AG10803 (cell line): Measurements from ENCODE around the gene CPEB4.

Source experiments
- DNase-seq: peaks from one replicate; pipeline ENCODE4 v3.0.0; 2010; ENCODE audit warnings: low read depth
- H3K4me3 ChIP-seq: 2 replicates; pipeline ENCODE4 v1.5.1; 2011; ENCODE audit warnings: mild to moderate bottlenecking, low read length, control low read depth
- TF ChIP-seq, protein P1 (sequence below): conservative IDR thresholded peaks from 2 replicates; pipeline ENCODE4 v1.5.1; 2011; ENCODE audit warnings: mild to moderate bottlenecking, low read length, control low read depth, inconsistent platforms

Gene CPEB4

DNA sequence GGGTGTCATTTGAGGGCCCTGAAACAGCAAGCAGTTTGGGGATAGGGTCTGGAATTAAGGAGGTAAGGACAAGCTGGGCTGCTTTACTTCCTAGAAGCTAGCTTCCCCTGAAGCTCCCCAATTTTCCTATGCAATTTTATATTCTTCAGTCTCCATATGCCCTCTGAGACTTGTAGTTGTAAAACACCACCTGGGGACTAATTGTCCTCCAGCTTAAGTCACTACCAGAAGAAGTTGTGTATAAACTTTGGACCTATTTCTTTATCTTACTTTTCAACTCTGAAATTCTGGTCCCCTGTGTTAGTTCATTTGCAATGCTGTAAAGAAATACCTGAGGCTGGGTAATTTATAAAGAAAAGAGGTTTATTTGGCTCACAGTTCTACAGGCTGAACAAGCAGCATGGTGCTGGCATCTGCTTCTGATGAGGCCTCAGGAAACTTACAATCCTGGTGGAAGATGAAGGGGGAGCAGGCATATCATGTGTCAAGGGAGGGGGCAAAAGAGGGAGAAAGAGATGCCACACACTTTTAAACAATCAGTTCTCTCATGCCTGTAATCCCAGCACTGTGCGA lies 41.1 kb upstream of the CPEB4 start:
- no peak overlapping the region for H3K4me3 ChIP-seq
- TF ChIP-seq, protein P1, sequence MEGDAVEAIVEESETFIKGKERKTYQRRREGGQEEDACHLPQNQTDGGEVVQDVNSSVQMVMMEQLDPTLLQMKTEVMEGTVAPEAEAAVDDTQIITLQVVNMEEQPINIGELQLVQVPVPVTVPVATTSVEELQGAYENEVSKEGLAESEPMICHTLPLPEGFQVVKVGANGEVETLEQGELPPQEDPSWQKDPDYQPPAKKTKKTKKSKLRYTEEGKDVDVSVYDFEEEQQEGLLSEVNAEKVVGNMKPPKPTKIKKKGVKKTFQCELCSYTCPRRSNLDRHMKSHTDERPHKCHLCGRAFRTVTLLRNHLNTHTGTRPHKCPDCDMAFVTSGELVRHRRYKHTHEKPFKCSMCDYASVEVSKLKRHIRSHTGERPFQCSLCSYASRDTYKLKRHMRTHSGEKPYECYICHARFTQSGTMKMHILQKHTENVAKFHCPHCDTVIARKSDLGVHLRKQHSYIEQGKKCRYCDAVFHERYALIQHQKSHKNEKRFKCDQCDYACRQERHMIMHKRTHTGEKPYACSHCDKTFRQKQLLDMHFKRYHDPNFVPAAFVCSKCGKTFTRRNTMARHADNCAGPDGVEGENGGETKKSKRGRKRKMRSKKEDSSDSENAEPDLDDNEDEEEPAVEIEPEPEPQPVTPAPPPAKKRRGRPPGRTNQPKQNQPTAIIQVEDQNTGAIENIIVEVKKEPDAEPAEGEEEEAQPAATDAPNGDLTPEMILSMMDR, result no peak
- DNase-seq, result no peak

DNA sequence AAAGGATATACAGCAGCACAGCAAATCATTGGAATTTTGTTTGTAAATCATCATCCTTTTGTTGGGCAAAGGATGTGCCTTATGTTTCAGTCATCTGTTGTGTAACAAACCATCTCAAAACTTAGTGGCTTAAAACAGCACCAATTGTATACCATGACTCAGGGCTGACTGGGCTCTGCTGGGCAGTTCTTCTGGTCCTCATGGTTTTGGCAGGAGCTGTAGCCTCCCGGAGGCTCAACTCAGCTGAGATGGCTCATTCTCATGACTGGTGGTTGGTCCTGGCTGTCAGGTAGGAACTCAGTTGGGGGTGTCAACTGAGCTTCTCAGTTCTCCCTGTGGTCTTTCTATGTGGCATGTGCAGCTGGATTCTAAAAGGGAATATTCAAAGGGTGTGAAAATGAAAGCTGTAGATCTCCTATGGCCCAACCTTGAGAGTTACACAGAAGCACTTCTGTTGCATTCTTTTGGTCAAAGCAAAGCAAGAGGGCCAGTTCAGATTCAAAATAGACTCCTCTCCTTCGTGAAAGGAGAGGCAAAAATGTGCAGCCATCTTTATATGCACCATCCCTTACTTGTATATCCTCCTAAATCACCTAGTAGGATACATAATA lies 39.1 kb upstream of the CPEB4 start:
- H3K4me3 ChIP-seq, result no peak overlapping the region
- DNase-seq, result no peak

DNA sequence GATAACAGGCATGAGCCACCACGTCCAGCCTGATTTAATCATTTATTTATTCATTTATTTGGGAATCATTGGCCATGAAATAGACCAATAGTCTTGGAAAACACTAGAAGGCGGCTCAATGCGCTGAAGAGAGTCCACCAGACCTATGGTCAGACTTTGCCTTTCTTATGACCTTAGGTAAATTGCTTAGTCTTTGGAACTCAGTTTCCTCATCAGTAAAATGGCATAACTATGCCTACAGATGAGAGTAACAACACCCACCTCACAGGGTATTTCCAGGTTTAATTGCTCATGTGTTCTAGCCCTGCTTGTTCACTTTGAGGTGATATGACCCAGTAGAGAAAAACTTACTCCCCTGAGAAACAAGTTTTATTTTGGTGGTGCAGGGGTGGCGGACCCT lies 38.2 kb upstream of the CPEB4 start:
- TF ChIP-seq, protein P1, result no peak
- no peak for DNase-seq
- H3K4me3 ChIP-seq, result no peak overlapping the region

More for the DNA sequence above, 39.1 kb upstream of the CPEB4 start:
- TF ChIP-seq, protein P1, result no peak

DNA sequence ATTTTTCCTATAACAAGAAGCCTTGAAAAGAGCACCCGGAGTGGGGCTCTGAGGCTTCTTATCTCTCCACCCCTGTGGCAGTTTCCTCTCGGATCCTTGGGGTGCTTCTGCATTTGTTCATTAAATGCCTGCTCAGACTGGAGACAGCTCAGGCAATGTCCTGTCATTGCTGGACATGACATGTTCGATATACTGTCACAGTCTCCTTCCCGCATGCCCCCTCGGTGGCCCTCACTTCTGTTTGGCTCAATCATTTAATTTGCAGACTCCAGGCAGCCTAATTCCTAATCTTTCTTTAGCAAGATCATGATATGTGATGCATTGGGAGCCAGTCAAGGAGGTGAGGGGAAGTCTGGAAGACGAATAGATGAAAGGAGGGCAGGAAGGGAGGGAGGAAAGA lies 37.5 kb upstream of the CPEB4 start:
- TF ChIP-seq, protein P1, result no peak
- no peak overlapping the region for H3K4me3 ChIP-seq
- no peak for DNase-seq

DNA sequence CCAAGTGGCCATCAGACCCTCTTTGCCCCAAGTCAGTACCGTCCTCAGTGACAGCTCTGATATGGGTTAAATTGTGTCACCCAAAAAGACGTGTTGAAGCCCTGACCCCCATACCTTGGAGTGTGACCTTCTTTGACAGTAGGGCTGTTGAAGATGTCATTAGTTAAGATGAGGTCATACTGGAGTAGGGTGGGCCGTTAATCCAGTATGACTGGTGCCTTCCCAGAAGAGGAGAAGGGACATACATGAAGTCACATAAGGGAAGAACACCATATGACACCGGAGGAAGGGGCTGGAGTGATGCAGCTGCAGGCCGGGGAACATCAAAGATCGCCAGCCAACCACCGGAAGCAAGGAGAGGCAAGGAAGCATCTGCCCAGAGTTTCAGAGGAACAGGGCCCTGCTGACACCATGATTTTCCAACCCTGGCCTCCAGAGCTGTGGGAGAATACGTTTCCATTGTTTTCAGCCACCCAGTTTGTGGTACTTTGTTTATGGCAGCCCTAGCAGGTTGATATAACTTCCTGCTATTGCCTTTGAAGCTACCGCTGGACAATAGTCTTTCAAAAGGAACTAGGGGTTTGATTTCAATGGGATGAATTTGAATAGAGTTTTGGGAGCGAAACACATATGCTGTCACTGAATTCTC lies 36.4 kb upstream of the CPEB4 start:
- TF ChIP-seq, protein P1, result no peak
- no peak overlapping the region for H3K4me3 ChIP-seq
- no peak for DNase-seq

DNA sequence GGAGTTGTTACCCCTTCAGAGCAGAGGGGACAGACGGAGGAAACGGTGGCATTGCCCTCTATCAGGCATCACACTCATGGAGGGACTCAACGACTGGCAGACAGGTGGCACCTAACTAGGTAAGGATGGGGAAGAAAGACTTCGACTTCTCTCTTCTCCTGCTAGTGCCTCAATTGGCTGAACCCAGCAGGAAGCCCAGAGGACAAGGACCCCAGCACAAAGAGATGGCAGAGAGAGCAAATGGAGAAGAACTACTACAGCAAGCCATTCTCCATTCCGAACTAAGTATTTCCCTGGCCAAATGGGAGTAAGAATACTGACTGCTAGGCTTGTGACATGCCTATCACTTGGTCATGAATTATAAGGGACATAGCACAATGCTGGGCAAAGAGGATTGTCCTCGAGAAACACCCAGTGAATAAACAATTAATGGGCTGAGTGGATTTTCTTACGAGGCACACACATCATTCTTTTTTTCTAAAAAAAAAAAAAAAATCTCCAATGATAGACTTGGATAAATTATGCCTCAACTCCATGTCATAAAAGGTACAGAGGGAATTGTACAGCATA lies 35.3 kb upstream of the CPEB4 start:
- TF ChIP-seq, protein P1, result no peak
- no peak overlapping the region for H3K4me3 ChIP-seq
- DNase-seq, result no peak
